Fibroblast of gingiva (primary cell): ENCODE measurements around the gene ADAT3.
A peak's percentile ranks its signal among the peaks of the same experiment; 100 is the strongest.

Experiments
- DNase-seq: peaks from one replicate; pipeline ENCODE4 v3.0.0-alpha.2; 2011; ENCODE audit warnings: low read depth

The ADAT3 gene

DNA sequence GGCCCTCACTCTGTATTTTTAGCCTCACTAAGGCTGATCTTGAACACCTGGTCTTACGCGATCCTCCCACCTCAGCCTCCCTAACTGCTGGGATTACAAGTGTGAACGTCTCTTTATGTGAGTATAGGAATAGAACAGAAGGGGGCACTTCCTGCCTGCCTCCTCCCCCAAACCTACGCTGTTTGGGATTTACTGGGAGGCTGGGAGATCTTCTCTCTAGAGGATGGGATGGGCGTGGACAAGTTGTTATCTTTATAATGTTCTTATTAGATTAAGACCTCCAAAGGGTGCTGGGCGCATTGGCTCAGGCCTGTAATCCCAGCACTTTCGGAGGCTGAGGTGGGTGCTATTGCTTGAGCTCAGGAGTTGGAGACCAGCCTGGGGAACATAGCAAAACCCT is 32.9 kb downstream of the ADAT3 start:
- DNase-seq = no peak

DNA sequence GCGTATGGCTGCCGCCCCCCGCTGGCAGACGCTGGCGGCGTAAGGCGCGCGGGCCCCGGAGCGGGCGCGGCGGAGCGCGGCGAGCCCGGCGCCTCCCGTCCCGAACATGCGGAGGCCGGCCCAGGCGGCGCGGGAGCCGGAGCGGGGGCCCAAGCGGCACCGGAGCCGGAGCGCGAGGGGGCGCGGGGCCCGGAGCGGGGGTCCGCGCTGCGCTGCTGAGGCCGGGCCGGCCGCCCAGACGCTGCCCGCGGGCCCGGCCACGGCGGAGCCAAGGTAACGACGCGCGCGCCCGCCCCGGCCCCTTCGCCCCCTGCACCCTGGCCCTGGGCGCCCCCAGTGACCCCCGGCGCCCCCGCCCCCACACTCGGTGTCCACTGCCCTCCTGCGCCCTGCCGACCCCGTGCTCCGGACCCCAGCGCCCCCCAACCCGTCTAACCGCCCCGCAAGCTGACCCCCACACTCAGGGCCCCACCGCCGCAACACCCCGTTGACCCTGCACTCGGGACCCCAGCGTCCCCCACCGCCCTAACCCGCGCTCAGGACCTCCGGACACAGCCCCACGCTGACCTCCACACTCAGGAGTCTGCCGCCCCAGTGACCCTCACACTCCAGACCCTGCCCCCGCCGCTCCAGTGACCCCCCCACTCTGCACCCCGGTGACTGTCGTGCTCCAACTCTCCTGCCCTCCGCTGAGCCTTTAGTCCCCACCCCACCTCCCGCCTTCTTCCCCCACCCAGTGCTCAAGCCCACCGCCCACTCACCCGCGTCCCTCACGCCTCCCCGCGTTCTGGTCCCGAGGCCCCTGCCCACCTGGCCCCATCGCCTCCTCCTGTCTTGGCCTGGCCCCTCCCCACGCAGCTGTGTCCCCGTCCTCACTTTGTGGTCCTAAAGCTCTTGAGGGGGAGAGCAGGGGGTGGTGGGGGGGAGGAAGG is 36.2 kb downstream of the ADAT3 start, which contains the start of gene CSNK1G2:
CSNK1G2 (plus strand) TSS at position 27 of the 932 bp plus-strand sequence. CDS start 28,601 bp downstream, outside the sequence.
- DNase-seq = no peak

DNA sequence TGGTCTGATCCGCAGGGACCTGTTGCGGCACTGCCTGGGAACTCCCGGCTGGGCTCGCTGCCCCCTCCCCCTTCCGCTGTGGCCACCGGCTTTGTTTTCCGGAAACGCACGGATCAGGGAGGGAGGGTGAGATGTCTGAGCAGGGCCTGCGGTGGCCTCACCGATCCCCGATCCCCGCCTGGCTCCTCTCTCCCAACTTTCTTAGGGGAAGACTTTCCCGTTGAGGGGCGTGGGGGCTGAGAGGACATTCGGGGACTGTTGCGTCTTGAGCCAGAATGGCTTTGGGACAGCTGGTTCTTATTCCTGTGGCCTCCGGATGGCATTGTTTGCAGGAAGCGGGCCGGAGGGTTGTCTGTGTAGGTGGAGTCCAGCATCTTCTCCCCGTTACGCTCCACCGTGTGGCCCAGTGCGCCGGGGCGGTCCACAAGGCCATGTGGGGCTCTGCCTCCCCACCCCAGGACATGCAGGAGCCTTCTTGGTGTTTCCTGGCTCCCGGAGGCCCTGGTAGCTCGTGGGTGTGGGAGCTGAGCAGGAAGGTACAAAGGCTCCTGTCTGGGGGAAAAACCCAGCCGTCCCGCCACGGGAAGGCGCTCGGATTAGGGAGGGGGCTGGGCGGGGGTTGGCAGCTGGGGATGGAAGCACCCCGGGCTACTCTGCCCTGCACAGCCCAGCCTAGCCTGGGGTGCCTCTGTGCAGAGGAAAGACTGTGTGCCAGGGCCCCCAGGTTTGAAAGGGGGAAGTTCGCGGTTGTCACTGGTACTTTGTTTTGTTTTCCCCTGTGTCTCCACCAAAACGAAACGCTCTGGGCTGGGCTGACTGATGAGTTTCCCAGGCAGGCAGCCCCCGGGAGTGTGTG is 37.1 kb downstream of the ADAT3 start:
- DNase-seq = peak; percentile 60

DNA sequence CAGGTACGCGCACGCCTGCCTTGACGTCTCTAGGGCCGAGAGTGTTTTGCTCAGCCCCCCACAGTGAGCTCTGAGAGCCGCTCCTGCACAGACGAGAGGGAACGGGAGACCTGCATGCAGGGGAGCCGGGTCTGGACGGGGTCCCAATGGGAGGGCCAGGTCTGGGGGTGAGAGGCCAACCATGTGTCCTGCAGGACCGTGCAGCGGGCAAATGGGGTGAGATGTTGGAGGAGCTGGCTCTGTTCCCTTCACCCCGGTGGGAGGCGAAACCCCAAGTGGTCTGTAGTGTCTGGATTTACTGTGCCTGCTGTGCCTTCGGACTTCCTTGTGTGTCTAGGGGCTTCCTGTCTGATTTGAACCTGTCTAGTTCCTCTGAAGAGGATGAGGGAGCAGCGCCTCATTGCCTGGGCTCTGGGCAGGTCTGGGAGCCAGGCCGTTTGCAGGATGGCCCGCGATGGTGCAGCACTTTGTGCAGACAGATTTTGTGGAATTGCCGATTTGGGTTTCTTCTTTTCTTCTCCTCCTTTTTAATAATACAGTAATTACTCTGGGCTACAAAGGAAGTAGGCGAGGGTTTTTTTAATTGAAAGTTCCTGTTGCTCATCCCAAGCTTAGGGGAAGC is 37.8 kb downstream of the ADAT3 start:
- DNase-seq = no peak

DNA sequence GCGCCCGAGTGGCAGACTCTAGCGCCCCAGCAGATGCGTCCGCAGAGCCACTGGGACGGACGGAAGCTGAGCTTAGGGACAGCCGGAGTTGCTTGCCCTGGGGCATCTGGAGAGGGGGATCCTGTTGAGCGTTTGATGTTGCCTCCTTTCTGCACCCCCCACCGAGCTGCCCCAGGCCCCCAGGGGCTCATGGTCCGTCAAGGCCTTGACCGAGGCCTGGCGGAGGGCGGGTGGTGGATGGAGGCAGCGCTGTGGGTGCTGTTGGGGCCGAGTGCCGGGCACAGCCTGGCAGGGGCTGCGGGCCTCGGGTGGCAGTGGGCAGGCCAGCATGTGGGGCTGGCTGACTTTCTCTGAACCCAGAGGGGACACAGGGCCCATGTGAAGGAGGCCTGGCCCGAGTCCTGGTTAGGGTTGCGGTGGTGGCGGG is 38.5 kb downstream of the ADAT3 start:
- DNase-seq = no peak

DNA sequence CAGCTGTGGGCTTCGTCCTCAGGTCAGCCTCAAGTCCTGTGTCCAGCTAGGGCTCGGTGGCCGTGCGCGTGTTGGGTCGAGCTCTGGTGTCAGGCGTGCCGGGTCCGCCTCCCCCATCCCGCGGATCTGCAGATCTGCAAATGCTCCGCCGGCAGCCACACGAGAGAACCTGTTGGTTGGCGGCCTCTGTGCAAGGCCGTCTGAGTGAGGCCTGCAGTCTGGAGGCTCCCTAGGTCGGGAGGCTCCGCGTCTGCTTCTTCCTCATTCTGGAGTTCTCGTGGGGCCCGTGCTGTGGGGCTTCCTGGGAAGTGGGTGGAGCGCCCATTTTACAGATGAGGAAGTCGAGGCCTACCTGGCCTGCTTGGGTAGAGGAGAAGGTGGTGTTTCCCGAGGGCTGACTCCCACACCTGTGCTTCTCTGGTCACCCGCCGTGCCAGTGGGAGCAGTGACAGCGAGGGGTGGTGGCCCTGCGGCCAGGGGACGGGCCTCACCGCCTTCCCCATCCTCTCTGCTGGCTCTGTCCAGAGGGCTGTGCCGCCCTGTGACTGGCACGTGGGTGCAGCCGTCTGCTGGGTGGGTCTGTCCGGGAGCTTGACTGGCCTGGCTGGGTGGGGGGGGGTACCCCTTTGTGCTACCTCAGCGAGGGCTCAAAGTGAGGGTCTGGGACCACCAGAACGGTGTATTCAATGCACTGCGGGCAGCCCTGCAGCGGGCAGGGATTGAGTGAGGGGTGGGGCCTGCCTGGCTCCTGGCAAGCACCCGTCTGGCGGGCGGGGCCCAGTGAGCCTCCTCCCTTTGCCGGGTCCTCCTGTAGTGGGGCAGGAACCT is 39.1 kb downstream of the ADAT3 start:
- DNase-seq = no peak

DNA sequence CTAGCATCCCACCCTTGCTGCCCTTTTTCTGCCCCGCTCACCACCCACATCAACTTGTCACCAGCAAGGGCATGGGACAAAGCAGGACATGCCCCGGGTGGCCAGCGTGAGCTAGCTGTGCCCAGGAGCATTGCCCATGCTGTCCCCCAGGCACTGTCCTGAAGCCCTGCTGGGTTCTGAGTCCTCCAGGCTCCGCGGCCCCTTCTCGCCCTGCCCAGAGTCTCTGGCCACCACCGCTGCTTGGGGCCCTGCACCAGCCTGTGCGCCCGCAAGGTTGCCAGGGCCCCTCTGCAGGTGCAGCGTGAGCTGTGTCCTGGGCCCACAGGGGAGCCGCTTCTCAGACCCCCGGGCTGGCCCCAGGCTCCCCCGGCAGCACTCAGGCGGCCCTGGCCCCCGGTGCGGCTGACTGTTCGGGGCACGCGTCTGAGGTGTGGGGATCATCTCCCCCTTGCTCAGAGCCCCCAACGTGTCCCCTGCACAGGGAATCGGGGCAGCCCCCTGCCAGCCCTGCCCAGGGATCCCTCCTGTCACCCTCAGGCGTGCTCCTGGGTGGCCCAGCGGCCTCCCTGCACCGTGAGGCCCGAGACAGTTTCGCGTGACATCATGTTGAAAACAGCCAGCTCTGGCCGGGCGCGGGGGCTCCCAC is 39.8 kb downstream of the ADAT3 start:
- no peak for DNase-seq

DNA sequence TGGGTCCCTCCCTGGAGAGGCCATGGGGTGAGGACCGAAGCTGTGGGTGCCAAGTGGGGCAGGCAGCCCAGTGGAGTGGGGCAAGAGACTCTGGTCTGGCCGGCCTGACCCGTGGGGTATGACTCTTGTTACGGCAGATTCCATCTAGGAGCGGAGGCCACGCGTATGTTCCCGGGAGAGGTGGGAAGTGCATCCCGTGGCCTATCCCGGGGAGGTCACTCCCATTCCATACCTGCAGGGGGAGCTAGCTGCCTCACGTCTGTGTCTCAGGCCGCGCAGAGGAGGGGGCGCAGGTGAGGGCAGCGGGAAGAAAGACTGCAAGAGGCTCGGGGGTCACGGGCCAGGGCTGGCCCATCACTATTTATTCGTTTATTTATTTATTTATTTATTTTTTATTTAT is 40.7 kb downstream of the ADAT3 start:
- no peak for DNase-seq

DNA sequence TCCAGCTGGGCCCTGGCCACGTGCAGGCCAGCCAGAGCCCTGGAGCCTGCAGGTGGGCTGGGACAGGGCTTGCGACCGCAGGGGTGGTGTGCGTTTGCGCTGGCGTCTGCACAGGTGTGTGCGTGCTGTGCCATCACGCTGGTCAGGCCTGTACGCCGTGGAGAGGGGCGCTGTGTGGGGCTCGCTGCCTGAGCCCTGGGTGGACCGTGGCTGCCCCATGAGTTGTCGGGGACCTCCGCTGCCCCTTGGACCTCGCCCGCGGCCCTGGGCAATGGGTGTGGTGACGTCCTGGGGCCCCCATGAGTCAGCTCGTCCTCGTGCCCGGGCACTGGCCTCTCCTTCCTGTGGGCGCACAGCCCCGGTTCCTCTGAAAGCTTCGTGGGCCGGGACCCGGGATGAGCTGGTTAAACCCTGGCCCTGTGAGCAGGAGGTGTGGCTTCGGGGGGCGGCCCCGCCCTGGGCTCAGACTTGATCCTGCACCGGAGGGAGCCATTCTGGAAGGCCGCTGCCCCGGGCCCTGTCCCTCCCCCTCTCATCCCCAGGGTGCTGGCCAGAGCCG is 42.5 kb downstream of the ADAT3 start:
- DNase-seq = no peak

DNA sequence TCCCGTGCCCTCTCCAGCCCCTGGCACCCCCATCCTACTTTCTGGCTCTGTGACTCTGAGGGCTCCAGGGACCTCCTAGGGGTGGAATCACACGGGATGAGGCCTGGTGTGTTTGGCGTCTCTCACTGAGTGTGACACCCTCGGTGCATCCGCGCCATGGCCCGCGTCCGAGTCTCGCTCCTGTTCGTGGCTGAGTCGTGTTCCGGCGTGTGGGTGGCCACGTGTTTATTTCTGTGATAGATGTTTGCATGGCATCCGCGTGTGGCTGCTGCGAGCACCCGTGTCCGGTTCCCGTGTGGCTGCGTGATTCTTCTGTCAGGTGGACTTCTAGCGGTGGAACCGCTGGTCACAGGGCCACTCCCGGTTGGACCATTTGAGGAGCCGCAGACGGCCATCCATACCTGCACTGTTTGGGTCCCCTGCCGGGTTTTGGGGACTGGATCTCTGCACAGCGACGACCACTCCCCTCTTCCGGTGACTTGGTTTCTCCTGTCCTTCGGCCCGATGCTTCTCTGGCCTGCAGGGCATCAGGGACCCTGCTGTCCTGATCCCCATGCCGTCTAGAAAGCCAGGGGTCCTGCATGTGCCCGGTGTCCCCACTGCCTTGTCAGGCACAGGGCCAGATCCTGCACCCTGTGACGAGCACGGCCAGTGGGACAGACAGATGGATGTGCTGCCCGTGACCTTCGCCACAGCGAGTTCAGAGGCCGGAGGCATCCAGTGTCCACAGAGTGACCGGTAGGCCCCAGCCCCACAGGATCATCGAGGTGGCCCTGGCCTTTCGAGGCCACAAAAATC is 44.3 kb downstream of the ADAT3 start:
- no peak for DNase-seq

DNA sequence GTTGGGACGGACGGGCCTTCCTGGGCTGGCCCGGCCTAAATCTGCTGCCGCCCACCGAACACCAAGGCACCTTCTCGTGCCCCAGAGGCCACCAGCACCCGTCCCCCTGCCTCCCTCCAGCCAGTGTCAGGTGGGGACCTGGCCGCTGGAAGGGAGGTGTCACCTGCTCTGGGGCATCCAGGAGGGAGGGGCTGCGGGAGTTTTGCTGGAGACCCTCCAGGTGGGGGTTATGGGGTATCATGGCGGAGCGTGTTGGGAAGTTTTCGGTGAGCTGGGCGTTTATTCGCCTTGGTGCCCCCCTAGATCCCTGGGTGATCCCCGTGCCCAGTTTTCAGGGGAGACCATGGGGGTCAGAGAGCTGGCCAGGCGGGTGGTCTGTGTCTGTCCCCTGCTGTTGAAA is 45.4 kb downstream of the ADAT3 start:
- no peak for DNase-seq

DNA sequence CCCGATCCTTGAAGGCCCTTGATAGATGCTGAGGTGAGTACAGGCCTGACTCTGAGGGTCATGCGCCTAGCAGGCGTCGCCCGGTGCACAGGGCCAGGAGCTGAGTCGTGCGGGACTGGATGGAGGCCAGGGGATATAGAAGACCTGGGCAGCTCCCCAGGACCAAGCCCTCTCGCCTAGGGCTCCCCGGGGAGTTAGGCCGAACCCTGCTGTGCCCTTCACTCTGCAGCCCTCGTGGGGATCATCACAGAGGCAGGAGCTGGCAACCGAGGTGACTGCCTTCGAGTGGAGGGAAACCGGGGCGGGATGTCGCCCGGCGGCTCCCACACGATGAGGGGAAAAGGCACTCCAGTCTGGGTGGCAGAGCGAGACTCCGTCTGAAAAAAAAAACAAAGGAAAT is 47.4 kb downstream of the ADAT3 start:
- DNase-seq = no peak

DNA sequence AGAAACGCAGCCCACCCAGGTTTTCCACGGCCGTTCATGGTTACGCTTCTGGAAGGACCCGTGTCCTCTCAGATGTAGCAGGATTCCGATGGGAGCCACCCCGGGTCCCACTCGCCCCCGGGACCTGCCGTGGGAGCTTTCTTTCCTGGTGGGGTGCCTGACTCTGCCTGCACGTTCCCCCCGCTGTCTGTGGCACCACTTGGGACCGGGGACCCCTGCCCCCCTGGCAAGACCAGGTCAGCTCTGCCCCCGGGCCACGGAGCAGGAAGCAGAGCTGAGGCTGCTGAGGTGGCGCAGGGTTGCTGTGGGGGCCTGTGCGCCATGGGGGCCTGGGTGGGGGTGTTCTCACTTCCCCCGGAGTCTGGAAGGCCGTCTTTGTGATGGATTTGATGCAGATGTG is 47.8 kb downstream of the ADAT3 start:
- no peak for DNase-seq

DNA sequence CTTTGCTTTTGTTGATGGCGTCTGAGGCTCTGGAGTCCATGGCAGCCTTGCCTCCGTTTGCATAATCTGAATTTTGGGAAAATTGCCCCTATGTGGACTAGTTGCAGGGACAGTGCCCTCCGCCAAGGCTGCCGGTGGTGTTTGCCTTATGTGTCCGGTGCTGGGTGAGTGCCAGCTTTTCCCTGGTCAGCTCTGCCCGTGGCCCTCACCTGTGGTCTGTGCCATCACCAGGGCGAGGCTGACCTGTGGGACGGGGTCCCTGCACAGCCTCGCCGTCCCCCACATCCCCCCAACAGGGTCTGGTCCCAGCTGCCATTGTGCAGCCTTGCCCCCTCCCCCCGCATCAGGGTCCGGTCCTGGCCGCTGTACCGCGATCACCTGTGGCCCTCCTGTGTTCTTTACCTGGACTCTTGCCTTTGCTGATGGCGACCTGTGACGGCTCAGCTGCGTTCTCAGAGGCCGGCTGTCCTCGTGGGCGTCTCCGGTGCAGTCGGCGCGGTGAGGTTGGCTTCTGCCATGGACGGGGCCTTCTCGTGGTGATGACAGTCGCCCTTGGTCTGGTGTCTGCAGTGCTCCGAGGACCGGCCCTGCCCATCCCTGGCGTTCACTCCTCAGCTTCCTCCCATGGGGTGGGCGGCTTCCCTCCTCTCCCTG is 48.4 kb downstream of the ADAT3 start:
- DNase-seq = no peak

DNA sequence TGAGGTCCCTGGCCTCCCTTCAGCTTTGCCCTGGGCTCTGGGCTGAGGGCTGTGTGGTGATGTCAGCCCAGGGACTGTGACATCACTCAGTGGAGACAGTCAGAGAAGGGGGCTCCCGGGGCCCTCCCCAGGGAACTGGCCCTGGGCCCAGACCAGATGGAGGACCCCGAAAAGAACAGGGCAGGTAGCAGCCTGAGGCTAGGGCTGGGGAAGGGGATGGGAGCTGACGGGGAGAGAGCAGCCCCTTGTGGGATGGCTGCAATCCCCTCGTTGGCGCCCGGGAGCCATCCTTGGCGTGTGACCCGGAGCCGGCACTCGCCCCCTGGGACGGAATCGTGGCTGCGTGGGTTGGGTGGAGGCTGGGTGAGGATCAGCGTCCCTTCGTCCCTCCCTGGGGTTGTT is 49.3 kb downstream of the ADAT3 start:
- no peak for DNase-seq

DNA sequence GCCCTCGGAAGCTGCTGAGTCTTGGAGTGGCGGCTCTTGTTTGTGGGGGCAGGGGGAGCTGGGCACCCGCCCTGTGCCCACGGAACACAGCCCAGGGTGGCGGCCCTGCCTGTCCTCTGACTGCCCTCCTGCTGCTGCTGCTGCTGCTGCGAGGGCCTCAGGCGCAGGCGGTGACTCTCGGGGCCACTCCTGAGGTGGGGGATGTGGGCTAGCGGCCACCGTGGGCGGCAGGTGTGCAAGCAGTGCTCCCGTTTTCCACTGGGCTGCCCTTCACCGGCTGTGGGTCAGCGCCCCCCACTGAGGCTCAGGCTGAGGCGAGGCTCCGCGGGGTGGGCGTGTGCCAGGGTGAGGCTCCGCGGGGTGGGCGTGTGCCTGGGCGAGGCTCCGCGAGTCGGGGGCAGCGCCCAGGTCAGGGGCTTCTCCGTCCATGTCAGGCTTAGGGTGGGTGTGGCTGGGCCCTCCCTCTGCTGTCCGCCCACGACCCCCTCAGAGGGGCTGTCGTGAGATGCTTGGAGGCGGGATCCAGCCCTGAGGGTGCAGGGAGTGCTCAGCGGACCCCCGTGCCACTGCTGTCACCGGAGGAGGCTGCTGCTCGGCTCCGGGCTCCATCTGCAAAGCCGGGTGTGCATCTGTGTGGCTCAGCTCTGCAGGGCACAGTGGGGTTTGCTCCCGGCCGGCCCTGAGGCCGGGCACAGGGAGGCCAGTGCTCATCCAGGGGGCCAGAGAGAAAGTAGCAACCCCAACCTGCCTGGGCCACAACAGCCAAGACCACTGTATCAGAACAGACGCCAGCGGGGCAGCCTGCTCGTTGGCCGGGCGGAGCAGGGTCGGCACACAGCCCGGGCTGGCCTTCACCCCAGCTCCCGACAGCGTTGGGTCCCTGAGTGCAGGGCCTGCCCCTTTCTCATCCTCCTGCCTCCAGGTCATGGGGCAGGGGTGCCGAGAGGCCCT is 50.2 kb downstream of the ADAT3 start:
- DNase-seq = no peak

DNA sequence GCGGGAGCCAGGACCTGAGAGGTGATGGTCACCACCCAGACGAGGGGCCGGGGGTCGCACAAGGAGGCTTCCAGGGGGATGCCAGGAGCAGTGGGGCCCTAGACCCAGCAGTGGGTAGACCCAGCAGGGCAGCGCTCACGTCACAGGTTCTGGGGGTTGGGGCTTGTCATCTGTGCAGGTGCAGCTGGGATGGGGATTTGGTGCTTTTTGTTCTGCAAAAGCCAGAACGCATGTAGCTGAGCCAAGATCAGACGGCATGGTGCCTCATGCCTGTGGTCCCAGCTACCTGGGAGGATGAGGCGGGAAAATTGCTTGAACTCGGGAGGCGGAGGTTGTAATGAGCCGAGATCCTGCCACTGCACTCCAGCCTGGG is 50.9 kb downstream of the ADAT3 start:
- DNase-seq = no peak

DNA sequence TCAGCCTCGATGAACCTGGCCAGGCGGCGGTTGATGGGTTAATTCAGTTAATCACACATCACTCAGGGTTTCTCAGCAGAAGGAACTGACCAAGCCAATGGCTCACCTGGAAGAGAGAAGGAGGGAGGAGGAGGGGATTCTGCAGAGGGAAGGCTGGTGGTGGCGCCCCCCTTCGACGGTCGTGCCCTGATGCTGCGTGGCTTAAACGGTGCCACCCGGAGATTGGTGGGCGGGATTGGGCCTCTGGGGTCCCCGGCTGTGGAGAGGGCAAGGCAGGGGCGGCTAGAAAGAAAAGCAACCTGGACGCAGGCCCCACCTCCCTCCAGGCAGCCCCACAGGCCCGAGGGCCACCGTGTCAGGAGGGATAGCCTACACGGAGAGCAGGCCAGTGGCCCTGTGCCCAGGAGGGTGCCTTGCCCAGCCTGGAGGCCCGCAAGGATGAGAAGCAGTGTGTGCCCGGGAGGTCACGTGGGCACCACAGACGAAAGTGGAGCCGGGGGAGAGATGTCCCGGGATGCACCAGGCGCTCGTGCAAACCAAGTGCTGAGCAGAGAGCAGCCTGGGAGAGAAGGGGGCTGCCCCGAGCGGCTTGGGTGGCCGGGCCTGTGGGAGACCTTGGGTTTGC is 51.8 kb downstream of the ADAT3 start:
- no peak for DNase-seq
